ENCODE data around the gene TCTN2.

DNA sequence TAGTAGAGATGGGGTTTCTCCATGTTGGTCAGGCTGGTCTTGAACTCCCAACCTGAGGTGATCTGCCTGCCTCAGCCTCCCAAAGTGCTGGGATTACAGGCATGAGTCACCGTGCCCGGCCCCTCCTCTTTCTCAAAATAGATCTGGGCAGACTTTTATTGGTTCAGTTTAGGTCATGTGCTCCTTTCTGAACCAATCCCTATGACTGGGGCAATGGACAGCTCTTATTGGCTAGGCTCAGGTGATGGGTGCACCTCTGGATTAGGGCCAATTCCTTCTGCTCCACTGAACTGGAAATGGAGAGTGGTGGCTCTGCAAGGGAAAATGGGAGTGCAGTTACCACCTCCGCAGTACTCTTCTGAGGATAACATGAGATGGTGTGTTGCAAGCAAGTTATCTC is 35.0 kb downstream of the TCTN2 start:
- TF ChIP-seq, protein P1, sequence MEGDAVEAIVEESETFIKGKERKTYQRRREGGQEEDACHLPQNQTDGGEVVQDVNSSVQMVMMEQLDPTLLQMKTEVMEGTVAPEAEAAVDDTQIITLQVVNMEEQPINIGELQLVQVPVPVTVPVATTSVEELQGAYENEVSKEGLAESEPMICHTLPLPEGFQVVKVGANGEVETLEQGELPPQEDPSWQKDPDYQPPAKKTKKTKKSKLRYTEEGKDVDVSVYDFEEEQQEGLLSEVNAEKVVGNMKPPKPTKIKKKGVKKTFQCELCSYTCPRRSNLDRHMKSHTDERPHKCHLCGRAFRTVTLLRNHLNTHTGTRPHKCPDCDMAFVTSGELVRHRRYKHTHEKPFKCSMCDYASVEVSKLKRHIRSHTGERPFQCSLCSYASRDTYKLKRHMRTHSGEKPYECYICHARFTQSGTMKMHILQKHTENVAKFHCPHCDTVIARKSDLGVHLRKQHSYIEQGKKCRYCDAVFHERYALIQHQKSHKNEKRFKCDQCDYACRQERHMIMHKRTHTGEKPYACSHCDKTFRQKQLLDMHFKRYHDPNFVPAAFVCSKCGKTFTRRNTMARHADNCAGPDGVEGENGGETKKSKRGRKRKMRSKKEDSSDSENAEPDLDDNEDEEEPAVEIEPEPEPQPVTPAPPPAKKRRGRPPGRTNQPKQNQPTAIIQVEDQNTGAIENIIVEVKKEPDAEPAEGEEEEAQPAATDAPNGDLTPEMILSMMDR (conservative IDR thresholded peaks at IDR 0.05; ENCODE audit: low read length) = no peak
- TF ChIP-seq EZH2phosphoT487 (IDR thresholded peaks at IDR 0.05; ENCODE audit: borderline replicate concordance, low read depth, low read length) = no peak
